ENCODE measurements around the gene KISS1R.
A peak's percentile ranks its signal among the peaks of the same experiment; 100 is the strongest.

Gene KISS1R

DNA sequence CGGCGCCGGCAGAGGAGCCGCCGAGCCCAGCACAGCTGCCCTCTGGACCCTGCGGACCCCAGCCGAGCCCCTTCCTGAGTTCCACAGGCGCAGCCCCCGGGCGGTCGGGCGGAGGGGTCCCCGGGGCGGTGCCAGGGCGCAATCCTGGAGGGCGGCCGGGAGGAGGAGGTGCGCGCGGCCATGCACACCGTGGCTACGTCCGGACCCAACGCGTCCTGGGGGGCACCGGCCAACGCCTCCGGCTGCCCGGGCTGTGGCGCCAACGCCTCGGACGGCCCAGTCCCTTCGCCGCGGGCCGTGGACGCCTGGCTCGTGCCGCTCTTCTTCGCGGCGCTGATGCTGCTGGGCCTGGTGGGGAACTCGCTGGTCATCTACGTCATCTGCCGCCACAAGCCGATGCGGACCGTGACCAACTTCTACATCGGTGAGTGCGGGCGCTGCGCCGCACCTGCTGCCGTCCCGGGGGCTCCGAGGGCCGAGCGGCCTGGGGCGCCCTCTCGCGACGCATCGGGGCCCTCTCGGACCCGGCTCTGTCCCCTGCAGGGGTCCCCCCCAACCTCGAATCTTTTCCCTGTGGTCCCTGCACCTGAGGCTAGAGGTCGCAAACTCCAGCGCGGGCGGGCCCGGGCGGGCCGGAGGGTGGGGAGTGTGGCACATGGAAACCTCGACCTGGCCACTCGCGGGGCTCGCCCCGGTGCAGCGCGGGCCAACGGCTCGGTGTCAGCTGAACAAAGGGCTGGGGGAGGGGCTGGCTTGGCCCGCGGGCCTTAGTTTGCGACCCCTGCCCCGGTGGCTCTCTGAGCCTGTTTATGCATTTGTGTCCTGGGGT is at the start of gene KISS1R:
Gene KISS1R, plus strand, starts transcription at position 11 of the 829 bp plus-strand sequence. Its CDS starts 170 bp downstream, at position 181.
- peaks cover 57% of the 10 kb centered on the region for H3K27me3 ChIP-seq (ENCODE audit: control insufficient read depth, insufficient read depth, low read length)
- no peak within 1 kb of the TSS for H3K27ac ChIP-seq (ENCODE audit: low read depth, low read length)
- no peaks in the 10 kb centered on the region for H3K36me3 ChIP-seq (ENCODE audit: control insufficient read depth, insufficient read depth, low read length)
- H3K9me3 ChIP-seq (ENCODE audit: control insufficient read depth, insufficient read depth, low read length), result no peaks in the 10 kb centered on the region
- no peak within 1 kb of the TSS for H3K9ac ChIP-seq (ENCODE audit: low read depth, low read length)
- H3K4me1 ChIP-seq (ENCODE audit: control insufficient read depth, insufficient read depth, low read length), result 0 out of 2 replicates have a peak, but pooled peaks cover 3% of the 10 kb centered on the region
- peak within 1 kb of the TSS; percentile 75 for H3K4me3 ChIP-seq (ENCODE audit: low read depth, low read length)

DNA sequence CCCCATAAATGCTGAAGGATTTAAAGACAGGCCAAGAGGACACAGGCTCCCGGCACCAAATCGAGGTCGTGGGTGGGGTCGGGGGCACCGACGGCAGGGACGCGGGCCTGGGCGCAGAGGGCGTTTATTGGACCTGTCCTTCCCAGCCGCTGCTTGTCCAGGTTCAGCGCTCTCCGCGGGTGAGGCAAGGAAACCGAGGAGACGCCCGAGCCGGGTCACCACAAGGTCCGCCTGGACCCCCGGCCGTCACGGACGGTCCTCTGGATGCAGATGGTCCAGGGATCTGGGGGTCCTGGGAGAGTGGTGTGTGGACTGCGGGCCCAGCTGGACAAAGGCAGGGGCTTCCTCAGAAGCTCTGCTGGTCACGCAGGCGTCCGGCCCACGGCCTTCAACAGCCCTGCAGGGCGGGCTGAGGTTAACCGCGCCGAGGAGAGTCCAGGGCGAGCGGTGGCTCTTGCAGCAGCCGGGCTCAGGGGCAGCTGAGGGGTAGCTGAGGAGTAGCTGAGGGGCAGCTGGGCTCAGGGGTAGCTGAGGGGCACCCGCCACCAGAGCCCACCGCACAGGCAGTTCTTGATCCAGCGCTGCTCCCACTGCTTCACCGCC is 49.2 kb upstream of the KISS1R start:
- H3K9ac ChIP-seq (ENCODE audit: low read depth, low read length), result no peak overlapping the region
- H3K9me3 ChIP-seq (ENCODE audit: control insufficient read depth, insufficient read depth, low read length), result no peaks in the 10 kb centered on the region
- peaks cover 9% of the 10 kb centered on the region for H3K4me1 ChIP-seq (ENCODE audit: control insufficient read depth, insufficient read depth, low read length)
- no peak overlapping the region for H3K27ac ChIP-seq (ENCODE audit: low read depth, low read length)
- no peak overlapping the region for H3K4me3 ChIP-seq (ENCODE audit: low read depth, low read length)
- peaks cover 24% of the 10 kb centered on the region for H3K36me3 ChIP-seq (ENCODE audit: control insufficient read depth, insufficient read depth, low read length)
- no peaks in the 10 kb centered on the region for H3K27me3 ChIP-seq (ENCODE audit: control insufficient read depth, insufficient read depth, low read length)

DNA sequence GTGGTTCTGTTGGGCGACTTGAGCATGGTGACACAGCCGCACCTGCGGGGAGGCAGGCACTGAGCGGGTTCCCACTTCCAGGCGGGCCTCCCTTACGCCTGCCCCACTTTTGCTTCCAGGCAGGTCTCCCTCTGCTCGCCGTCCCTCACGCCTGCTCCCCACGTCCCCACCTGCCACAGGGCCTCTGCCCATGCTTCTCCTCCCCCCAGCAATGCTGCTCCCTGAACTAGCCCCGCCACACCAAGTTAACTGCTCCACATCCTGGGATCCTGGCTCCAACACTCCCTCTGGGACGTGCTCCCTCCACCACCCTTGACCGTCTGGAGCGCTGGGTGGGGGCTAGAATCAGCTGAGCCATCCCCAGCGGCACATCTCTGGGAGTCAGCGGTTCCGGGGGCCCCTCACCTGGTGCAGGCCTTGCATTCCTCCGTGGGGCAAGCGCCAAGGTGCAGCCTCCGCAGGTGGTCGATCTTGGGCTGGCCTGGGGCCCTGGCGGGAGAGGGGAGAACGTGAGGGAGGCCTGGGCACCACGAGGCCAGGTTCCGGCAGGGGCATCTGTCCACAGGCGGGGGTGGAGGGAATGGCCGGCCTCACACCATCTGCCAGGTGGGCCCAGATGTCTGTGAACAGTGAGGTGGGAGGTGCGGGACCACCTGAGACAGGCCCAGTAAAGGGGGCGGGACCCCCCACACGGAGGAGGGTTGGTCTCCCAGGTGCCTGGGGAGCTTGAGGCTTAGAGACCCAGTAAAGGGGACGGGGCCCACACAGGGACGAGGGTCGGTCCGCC is 48.5 kb upstream of the KISS1R start:
- Histone ChIP-seq H3K4me3 (ENCODE audit: low read depth, low read length) (no peak overlapping the region), H3K4me1 (ENCODE audit: control insufficient read depth, insufficient read depth, low read length) (peaks cover 9% of the 10 kb centered on the region), H3K9ac (ENCODE audit: low read depth, low read length) (no peak overlapping the region), H3K36me3 (ENCODE audit: control insufficient read depth, insufficient read depth, low read length) (peaks cover 24% of the 10 kb centered on the region), H3K9me3 (ENCODE audit: control insufficient read depth, insufficient read depth, low read length) (no peaks in the 10 kb centered on the region), H3K27ac (ENCODE audit: low read depth, low read length) (no peak overlapping the region), H3K27me3 (ENCODE audit: control insufficient read depth, insufficient read depth, low read length) (no peaks in the 10 kb centered on the region)

GRCh38 chr19:869245-870177 is 47.6 kb upstream of the KISS1R start:
- Histone ChIP-seq H3K27me3 (ENCODE audit: control insufficient read depth, insufficient read depth, low read length) (no peaks in the 10 kb centered on the region), H3K9ac (ENCODE audit: low read depth, low read length) (no peak overlapping the region), H3K36me3 (ENCODE audit: control insufficient read depth, insufficient read depth, low read length) (peaks cover 28% of the 10 kb centered on the region), H3K4me3 (ENCODE audit: low read depth, low read length) (no peak overlapping the region), H3K9me3 (ENCODE audit: control insufficient read depth, insufficient read depth, low read length) (no peaks in the 10 kb centered on the region), H3K4me1 (ENCODE audit: control insufficient read depth, insufficient read depth, low read length) (peaks cover 9% of the 10 kb centered on the region), H3K27ac (ENCODE audit: low read depth, low read length) (no peak overlapping the region)

- Histone ChIP-seq H3K27me3 (ENCODE audit: control insufficient read depth, insufficient read depth, low read length) (no peaks in the 10 kb centered on the region), H3K9ac (ENCODE audit: low read depth, low read length) (no peak overlapping the region), H3K4me3 (ENCODE audit: low read depth, low read length) (no peak overlapping the region), H3K4me1 (ENCODE audit: control insufficient read depth, insufficient read depth, low read length) (peaks cover 9% of the 10 kb centered on the region), H3K36me3 (ENCODE audit: control insufficient read depth, insufficient read depth, low read length) (peaks cover 33% of the 10 kb centered on the region), H3K9me3 (ENCODE audit: control insufficient read depth, insufficient read depth, low read length) (no peaks in the 10 kb centered on the region), H3K27ac (ENCODE audit: low read depth, low read length) (no peak overlapping the region)
These were observed 46.8 kb upstream of the KISS1R start for GRCh38 chr19:870314-870713.

- Histone ChIP-seq H3K4me1 (ENCODE audit: control insufficient read depth, insufficient read depth, low read length) (peaks cover 9% of the 10 kb centered on the region), H3K9me3 (ENCODE audit: control insufficient read depth, insufficient read depth, low read length) (no peaks in the 10 kb centered on the region), H3K27me3 (ENCODE audit: control insufficient read depth, insufficient read depth, low read length) (no peaks in the 10 kb centered on the region), H3K36me3 (ENCODE audit: control insufficient read depth, insufficient read depth, low read length) (peaks cover 39% of the 10 kb centered on the region), H3K4me3 (ENCODE audit: low read depth, low read length) (no peak overlapping the region), H3K9ac (ENCODE audit: low read depth, low read length) (no peak overlapping the region), H3K27ac (ENCODE audit: low read depth, low read length) (no peak overlapping the region)
These were observed 46.2 kb upstream of the KISS1R start for GRCh38 chr19:870963-871401.

DNA sequence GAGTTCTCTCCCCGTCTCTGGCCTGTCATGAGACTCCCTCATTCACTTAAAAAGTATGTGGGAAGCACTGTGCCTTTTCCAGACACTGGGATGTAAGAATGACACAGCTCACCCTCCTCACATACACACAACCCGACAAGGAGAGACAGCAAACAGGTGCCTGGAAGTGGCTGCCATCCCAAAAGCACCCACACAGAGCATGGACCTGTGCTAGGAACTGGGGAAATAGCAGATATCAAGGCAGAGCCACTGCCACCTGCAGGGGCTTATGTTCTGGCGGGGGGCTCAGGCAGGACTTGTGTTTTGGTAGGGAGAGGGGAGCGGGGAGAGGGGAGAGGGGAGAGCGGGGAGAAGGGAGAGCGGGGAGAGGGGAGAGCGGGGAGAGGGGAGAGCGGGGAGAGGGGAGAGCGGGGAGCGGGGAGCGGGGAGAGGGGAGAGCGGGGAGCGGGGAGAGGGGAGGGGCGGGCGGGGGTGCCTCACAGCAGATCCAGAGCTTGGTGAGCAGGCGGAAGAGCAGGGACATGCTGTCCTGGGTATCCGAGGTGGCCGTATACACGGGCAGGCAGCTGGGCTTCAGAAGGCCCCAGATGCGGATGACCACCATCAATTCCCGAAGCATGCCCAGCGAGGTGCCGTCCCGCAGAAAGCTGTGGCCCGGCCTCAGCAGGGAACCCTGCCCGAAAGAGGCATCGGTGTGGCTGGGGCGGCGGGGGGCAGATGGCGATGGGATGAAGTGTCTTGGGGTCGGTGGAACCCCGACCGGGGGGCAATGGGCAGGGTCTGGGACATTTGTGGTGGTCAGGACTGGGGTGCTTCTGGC is 45.5 kb upstream of the KISS1R start:
- Histone ChIP-seq H3K9me3 (ENCODE audit: control insufficient read depth, insufficient read depth, low read length) (no peaks in the 10 kb centered on the region), H3K27ac (ENCODE audit: low read depth, low read length) (peak overlapping the region; percentile 61), H3K4me3 (ENCODE audit: low read depth, low read length) (no peak overlapping the region), H3K36me3 (ENCODE audit: control insufficient read depth, insufficient read depth, low read length) (peaks cover 45% of the 10 kb centered on the region), H3K9ac (ENCODE audit: low read depth, low read length) (no peak overlapping the region), H3K4me1 (ENCODE audit: control insufficient read depth, insufficient read depth, low read length) (peaks cover 9% of the 10 kb centered on the region), H3K27me3 (ENCODE audit: control insufficient read depth, insufficient read depth, low read length) (no peaks in the 10 kb centered on the region)

DNA sequence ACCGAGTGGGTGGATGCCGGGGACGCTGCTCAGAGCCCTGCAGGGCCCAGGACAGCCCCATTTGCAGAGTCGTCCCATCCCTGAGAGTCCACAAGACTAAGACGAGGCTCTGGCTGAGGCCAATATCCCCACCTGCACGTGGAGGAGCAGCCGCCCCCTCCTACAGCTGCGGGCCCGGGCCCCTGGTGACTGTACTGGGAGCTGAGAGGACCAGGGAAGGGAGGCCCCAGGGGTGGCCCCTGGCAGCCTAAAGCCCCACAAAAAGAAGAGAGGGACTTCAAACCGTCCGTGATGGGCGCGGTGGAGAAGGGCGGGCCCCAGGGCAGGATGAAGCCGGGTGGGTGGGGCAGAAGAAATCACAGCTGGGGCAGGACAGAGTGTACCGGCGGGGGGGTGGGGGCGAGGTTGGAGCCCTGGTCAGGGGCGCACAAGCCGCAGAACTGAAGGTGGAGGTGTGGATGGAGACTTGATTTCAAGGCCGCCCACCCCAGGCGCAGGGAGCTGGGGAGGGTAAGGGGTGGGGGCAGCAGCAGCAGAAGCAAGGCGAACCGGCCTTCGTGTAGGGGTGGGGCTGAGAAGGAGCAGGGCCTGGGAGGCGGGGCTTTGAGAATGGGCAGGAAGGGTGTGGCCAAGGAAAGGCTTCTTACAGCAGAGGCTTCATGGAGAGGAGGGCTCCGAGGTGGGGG is 44.7 kb upstream of the KISS1R start:
- Histone ChIP-seq H3K9me3 (ENCODE audit: control insufficient read depth, insufficient read depth, low read length) (no peaks in the 10 kb centered on the region), H3K27me3 (ENCODE audit: control insufficient read depth, insufficient read depth, low read length) (no peaks in the 10 kb centered on the region), H3K27ac (ENCODE audit: low read depth, low read length) (peak overlapping the region; percentile 61), H3K4me3 (ENCODE audit: low read depth, low read length) (no peak overlapping the region), H3K9ac (ENCODE audit: low read depth, low read length) (no peak overlapping the region), H3K4me1 (ENCODE audit: control insufficient read depth, insufficient read depth, low read length) (peaks cover 3% of the 10 kb centered on the region), H3K36me3 (ENCODE audit: control insufficient read depth, insufficient read depth, low read length) (peaks cover 51% of the 10 kb centered on the region)

DNA sequence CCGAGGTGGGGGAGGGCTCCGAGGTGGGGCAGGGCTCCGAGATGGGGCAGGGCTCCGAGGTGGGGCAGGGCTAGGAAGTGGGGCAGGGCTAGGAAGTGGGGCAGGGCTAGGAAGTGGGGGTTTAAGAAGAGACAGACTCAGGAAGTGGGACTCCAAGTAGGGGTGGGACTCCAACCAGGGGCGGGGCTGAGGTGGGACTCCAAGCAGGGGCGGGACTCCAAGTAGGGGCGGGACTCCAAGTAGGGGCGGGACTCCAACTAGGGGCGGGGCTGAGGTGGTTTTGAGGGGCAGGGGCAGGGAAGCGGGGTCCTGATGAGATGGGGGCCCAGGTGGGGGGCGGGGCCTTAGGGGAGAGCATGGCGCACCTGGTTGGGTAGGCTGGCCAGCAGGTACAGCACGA is 44.0 kb upstream of the KISS1R start:
- H3K36me3 ChIP-seq (ENCODE audit: control insufficient read depth, insufficient read depth, low read length), result peaks cover 46% of the 10 kb centered on the region
- H3K9ac ChIP-seq (ENCODE audit: low read depth, low read length), result no peak overlapping the region
- H3K4me1 ChIP-seq (ENCODE audit: control insufficient read depth, insufficient read depth, low read length), result no peaks in the 10 kb centered on the region
- H3K27me3 ChIP-seq (ENCODE audit: control insufficient read depth, insufficient read depth, low read length), result no peaks in the 10 kb centered on the region
- H3K9me3 ChIP-seq (ENCODE audit: control insufficient read depth, insufficient read depth, low read length), result no peaks in the 10 kb centered on the region
- no peak overlapping the region for H3K27ac ChIP-seq (ENCODE audit: low read depth, low read length)
- no peak overlapping the region for H3K4me3 ChIP-seq (ENCODE audit: low read depth, low read length)

Measured in HUES48 (cell line).